ENCODE results near the gene SHE.

DNA sequence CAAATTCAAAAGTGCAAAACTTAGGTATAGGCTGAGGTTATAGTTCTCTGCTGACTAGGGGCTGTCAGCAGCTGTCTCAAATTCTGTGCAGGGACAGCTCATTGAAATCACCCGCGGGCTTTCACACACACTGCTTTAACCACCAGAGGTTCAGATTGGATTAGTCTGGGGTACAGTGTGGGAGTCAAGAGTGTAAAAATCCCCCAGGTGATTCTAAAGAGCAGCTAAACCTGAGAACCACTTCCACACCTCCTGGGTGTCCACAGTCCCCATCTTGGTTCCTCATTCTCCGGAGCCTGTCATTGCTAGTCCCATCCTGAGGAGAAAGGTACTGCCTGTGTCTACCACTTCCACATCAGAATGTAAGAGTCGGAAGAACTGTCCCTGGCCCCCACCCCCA lies 10.1 kb downstream of the SHE start:
- TF ChIP-seq, protein P1, sequence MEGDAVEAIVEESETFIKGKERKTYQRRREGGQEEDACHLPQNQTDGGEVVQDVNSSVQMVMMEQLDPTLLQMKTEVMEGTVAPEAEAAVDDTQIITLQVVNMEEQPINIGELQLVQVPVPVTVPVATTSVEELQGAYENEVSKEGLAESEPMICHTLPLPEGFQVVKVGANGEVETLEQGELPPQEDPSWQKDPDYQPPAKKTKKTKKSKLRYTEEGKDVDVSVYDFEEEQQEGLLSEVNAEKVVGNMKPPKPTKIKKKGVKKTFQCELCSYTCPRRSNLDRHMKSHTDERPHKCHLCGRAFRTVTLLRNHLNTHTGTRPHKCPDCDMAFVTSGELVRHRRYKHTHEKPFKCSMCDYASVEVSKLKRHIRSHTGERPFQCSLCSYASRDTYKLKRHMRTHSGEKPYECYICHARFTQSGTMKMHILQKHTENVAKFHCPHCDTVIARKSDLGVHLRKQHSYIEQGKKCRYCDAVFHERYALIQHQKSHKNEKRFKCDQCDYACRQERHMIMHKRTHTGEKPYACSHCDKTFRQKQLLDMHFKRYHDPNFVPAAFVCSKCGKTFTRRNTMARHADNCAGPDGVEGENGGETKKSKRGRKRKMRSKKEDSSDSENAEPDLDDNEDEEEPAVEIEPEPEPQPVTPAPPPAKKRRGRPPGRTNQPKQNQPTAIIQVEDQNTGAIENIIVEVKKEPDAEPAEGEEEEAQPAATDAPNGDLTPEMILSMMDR (IDR thresholded peaks at IDR 0.05; ENCODE audit: low read length): no peak
- no peak for TF ChIP-seq EZH2 (optimal IDR thresholded peaks at IDR 0.05; ENCODE audit: low read depth, low read length)
- TF ChIP-seq EZH2phosphoT487 (IDR thresholded peaks at IDR 0.05; ENCODE audit: low read length): no peak
